GM19043 (cell line): ENCODE data around the gene SLC24A3.

ENCODE experiments used
- ATAC-seq: cut with Tn5 transposase; IDR thresholded peaks from one replicate; pipeline ENCODE4 v1.9.1; 2021; ENCODE audit warnings: low read depth; ENCODE audit not compliant: unreplicated experiment

SLC24A3 gene

DNA sequence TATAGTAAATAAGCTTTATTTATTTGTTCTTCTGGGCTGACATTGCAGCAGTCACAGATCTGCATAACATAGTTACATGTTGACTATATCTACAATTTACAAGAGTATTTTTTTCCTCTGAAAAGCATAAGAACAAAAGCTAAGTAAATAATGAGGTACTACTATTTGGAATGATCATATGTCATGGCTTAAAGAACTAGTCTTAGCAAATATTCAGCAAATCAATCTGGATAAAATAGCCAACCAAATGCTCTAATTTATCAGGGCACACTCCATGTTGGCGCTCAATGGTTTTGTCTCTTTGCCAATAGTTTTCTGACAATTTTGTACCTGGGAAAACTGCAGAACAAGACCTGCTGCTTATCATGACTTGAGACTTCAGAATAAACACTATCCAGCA lies 312.2 kb downstream of the SLC24A3 start:
- no peak for ATAC-seq

DNA sequence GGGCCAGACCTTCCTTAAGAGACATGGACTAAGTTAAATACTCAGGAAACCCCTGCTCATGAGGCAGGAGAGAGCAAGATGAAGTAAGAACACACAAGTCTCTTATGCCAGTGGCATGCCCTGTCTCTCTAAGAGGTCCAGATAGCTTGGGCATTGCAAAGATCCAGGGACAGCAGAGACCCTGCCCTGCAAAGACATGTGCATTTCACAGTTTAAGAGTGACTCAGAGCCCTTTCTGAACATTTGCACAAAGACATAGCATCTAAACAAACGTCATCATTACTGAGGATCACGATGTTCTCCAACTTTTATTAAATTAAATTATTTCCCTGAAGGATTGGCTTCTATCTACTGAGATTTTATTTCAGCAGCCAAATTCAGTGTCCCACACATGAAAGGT lies 315.1 kb downstream of the SLC24A3 start:
- no peak for ATAC-seq

DNA sequence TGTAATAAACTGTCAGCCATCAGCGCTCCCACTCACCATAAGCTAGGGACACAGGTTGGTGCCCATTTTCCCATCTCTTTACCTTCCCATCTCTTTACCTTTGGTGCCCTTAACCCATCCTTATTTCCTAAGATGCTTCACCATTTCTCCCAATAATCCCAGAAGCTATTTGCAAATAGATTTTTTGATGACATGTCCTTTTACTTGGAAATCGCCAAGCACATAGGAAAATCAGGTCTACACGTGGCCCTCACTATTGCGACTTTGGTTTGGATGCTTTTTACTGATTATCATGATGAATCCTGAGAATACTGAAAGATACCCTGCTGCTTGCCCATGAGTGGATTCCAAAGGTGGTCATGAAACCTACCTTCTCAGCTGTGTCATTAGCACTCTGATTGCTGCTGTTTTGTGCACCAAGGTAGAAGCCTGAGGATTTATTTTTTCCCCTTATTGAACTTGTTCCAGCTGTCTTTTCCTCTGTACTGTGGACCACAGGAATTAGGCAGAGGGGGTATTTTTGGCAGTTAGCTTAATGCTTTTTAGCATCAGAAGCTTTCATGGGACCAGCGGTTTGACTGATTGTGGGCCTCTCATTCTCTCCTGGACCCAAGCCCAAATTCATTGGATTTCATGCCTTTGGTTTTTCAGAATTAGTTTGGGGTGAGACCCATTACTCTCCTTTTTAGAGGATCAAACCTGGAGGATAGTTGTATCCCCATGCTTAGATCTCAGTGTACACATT lies 316.0 kb downstream of the SLC24A3 start:
- no peak for ATAC-seq

GRCh38 chr20:19530006-19530405 lies 317.6 kb downstream of the SLC24A3 start:
- no peak for ATAC-seq

DNA sequence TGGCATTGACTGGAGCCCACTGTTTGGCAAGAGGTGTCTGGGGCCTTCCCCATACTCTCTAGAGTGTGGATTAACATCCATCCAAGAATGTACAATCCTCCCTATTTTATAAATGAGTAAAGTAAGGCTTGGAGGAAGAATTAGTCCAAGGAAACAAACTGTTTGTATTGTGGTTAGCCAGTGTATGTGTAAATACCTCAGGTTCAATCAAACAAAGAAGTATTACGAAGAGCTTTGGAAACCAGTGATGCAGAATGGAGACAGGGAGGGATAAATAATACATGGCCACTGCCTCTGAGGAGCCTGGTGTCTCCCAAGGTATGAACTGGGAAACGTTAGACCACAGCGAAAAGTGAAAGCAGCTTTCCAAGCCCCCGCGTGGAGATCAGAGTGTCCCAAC lies 319.0 kb downstream of the SLC24A3 start:
- no peak for ATAC-seq

DNA sequence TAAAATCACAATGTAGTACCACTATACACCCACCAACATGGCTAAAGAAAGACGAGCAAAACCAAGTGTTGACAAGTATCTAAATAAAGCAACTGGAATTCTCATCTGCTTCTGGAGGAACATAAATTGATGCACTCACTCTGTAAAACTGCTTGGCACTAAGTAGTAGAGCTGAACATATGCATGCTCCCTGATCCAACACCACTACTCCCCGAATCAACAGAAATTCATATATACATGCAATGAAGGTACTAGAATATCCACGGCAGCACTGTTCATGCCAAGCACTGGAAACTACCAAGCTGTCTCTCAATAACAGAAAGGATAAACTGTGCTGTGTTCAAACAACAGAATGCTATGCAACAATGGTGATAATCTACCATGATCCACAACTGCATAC lies 326.1 kb downstream of the SLC24A3 start:
- ATAC-seq = no peak

DNA sequence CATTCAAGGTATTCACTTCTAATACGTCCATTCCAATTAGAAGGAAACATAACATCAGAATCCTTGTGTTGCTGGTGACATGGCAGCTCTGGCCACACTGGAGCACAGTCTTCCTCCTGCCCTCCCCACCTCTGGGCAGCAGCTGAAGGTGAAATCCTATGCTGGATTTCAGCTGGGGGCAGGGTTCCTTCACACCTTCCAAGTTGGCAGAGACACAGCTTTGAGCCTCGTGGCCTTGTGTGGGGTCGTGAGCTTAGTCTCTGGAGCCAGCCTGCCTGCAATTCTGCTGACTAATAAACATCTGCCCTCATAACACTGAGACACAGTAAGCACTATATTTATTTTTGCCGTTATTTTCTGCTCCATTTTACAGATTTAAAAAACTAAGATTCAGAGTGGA lies 326.7 kb downstream of the SLC24A3 start:
- ATAC-seq = no peak

- ATAC-seq = no peak
These were observed 327.9 kb downstream of the SLC24A3 start for GRCh38 chr20:19540392-19540791.

GRCh38 chr20:19543101-19543500 lies 330.7 kb downstream of the SLC24A3 start:
- ATAC-seq = no peak

GRCh38 chr20:19544684-19545083 lies 332.2 kb downstream of the SLC24A3 start:
- ATAC-seq = no peak

GRCh38 chr20:19546648-19547047 lies 334.2 kb downstream of the SLC24A3 start:
- no peak for ATAC-seq

DNA sequence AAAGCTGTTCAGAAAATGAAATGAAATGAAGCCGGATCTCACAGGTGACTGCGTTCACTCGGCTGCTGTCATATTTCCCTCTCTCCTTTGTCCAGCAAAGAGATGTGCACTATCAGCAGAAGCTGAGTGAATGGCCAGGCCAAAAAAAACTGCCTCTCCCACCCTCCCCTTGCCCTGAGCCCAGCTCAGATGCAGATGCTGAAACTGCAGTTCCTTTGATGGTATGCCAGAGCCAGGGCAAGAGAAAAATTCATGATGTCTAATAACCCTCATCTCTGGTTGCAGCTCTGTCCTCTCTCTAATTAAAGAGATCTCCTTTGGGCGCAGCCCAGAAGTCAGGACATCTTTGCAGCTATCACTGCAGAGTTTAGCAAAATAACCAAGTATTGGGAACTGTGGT lies 335.1 kb downstream of the SLC24A3 start:
- no peak for ATAC-seq

DNA sequence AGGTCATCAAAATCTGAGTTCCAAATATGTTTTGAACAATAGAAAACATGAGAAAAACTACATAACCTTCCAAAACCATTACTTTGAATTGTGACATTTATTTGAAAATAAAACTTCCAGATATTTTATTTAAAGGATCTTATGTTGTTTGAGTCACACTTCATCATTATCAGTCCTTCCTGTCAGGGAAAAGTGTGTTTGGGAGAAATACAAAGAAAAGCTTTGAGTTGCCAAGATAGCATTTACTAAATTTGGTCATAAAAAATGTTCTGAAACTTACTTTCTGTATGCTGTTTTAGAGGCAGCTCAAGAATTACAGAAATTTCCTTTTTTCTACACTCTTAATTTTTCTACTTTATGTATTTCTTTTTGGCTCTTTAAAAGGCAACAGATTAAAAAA lies 337.5 kb downstream of the SLC24A3 start:
- no peak for ATAC-seq

DNA sequence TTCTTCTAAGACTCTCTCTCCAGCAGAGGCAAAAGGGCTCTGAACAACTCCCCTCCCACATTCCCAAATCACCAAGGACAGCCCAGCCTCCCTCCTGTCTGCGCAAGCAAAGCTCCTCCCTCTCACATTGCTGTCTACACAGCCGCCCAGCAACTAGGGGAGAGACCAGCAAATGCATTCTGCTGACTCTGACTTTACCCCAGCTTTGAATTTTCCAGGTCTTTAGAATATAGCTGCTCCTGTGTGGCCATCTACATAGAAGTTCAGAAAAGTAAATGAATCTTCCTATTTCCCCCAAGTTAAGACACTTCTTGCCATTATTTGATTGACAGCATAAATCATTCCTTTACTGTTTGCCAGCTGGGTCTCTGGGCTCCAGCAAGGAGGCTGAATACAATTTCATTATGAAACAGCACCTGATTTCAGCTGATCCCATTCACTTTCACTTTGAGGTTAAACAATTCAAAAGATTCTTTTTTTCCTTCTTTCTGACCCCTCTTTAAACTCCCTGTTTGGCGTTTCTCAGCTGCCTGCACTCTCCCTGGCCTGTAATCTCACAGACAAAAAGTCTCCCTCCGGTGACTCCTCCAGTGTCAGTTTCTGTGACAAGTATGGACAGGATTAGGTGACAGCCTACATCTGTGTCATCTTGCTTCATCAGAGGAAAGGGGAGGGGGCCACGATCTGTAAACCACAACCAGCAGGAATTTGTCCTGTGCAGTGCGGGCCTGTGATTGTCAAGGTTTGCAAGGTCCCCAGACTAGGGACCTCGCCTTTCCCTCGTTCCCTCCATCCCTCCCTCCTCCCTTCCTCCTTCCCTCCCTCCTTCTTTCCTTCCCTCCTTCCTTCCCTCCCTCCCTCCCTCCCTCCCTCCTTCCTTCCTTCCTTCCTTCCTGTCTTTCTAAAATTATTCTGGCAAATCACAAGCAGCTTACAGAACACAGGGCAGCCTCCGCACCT lies 340.1 kb downstream of the SLC24A3 start:
- ATAC-seq = no peak

- no peak for ATAC-seq
These were observed 342.2 kb downstream of the SLC24A3 start for GRCh38 chr20:19554666-19555065.

DNA sequence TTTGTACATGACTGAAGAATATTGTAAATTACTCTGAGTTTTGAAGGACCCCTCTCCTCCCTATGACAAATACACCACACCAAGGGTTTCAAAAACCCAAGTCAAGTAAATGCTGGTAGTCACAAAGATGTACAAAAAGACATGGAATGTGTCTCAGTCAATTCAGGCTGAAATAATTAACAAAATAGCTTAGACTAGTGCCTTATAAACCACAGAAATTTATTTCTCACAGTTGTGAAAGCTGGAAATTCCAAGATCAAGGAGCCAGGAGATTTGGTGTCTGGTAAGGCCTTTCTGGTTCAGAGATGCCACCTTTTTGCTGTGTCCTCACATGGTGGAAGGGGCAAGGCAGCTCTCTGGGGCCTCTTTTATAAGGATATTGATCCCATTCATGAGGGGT lies 343.3 kb downstream of the SLC24A3 start:
- ATAC-seq = no peak

DNA sequence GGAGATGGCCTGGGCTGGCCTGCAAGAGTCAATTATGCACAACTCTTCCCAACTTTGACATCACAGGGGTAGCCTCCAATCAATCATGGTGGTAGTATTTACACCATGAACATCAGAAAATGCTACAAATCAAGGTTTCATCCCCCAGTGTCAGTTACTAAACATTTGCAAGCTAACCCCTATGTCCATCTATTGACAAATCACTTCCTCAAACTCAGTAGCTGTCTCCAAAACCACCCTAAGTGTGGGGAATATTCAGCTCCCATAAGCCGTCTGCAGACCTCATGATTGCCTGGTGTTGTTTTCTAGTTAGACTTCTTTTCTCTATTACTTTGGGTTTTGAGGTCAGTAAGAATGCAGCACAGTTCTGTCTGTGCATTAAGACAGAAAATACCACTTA lies 344.8 kb downstream of the SLC24A3 start:
- ATAC-seq = no peak

GRCh38 chr20:19560881-19561480 lies 348.5 kb downstream of the SLC24A3 start:
- ATAC-seq = no peak

DNA sequence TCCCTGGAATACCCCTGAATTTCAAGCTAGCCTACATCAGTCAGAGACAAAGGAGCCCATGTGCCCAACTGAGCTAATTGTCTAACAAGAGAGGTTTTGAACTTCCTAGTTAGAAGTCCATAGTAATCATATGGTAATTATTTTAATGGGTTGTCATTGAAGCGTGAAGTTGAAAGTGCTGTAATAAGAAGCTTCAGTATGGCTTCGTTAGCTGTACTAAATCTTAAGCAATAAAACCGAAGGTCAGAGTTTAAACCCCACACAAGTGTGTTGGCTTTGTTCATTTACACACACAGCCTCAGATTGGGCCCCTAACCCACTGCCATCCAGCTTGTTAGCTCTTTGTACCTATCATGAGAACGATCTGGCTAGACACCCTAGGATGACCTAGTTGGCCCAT lies 350.0 kb downstream of the SLC24A3 start:
- ATAC-seq = no peak

DNA sequence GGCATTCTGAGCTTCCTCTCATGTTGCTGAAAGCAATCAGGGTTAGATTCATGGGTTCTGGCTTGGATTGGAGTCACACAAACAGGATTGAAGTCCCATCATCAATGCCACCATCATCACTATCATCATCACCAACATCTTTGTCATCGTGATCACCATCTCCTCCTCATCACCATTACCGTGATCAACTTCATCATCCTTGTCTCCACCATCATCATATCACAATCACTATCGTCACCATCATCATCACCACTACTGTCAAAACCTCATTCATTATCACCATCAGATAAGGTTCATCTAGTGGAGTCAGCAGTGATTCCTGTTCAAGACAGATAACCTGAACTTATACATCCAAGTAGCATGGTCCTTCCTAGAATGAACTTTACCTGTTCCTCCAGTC lies 351.8 kb downstream of the SLC24A3 start:
- no peak for ATAC-seq

- ATAC-seq = no peak
These were observed 353.3 kb downstream of the SLC24A3 start for GRCh38 chr20:19565736-19566135.
